ENCODE measurements around the gene MYH8.

Gene MYH8

GRCh38 chr17:10394201-10394887 lies 27.4 kb downstream of the MYH8 start:
- no peak overlapping the region for H3K4me3 ChIP-seq (ENCODE audit: low read depth, low read length)
- no peak for DNase-seq
- no peaks in the 10 kb centered on the region for H3K36me3 ChIP-seq

GRCh38 chr17:10392880-10393279 lies 28.9 kb downstream of the MYH8 start:
- no peaks in the 10 kb centered on the region for H3K27me3 ChIP-seq

More at GRCh38 chr17:10394201-10394887, 27.4 kb downstream of the MYH8 start:
- no peak for TF ChIP-seq CTCF (IDR thresholded peaks at IDR 0.05; ENCODE audit: low read depth, low read length)
- no peaks in the 10 kb centered on the region for H3K4me1 ChIP-seq
- H3K27me3 ChIP-seq = no peaks in the 10 kb centered on the region
- H3K9me3 ChIP-seq = no peaks in the 10 kb centered on the region

GRCh38 chr17:10385871-10386270 lies 35.9 kb downstream of the MYH8 start:
- TF ChIP-seq CTCF (IDR thresholded peaks at IDR 0.05; ENCODE audit: low read depth, low read length) = no peak
- H3K4me1 ChIP-seq = no peaks in the 10 kb centered on the region
- no peaks in the 10 kb centered on the region for H3K36me3 ChIP-seq
- no peak overlapping the region for H3K4me3 ChIP-seq (ENCODE audit: low read depth, low read length)
- no peaks in the 10 kb centered on the region for H3K27me3 ChIP-seq
- DNase-seq = no peak
- H3K9me3 ChIP-seq = no peaks in the 10 kb centered on the region

More at GRCh38 chr17:10392880-10393279, 28.9 kb downstream of the MYH8 start:
- Histone ChIP-seq H3K4me1 (no peaks in the 10 kb centered on the region), H3K36me3 (no peaks in the 10 kb centered on the region), H3K9me3 (no peaks in the 10 kb centered on the region), H3K4me3 (ENCODE audit: low read depth, low read length) (no peak overlapping the region)
- DNase-seq = no peak
- TF ChIP-seq CTCF (IDR thresholded peaks at IDR 0.05; ENCODE audit: low read depth, low read length) = no peak

GRCh38 chr17:10384175-10384574 lies 37.6 kb downstream of the MYH8 start:
- no peaks in the 10 kb centered on the region for H3K36me3 ChIP-seq
- no peak overlapping the region for H3K4me3 ChIP-seq (ENCODE audit: low read depth, low read length)
- H3K27me3 ChIP-seq = no peaks in the 10 kb centered on the region
- DNase-seq = no peak
- no peaks in the 10 kb centered on the region for H3K9me3 ChIP-seq
- no peak for TF ChIP-seq CTCF (IDR thresholded peaks at IDR 0.05; ENCODE audit: low read depth, low read length)
- no peaks in the 10 kb centered on the region for H3K4me1 ChIP-seq

- no peak for DNase-seq
- H3K4me1 ChIP-seq = no peaks in the 10 kb centered on the region
- no peak for TF ChIP-seq CTCF (IDR thresholded peaks at IDR 0.05; ENCODE audit: low read depth, low read length)
- no peaks in the 10 kb centered on the region for H3K36me3 ChIP-seq
- no peaks in the 10 kb centered on the region for H3K9me3 ChIP-seq
- no peaks in the 10 kb centered on the region for H3K27me3 ChIP-seq
- H3K4me3 ChIP-seq (ENCODE audit: low read depth, low read length) = no peak overlapping the region
Observed at GRCh38 chr17:10380631-10381408, 40.9 kb downstream of the MYH8 start.

GRCh38 chr17:10372906-10373305 lies 48.8 kb downstream of the MYH8 start, which contains the start of gene MYH13:
Gene MYH13 (minus strand): TSS chr17:10373006. CDS start chr17:10364530, 8,476 bp downstream.
- Histone ChIP-seq H3K27me3 (no peaks in the 10 kb centered on the region), H3K36me3 (no peaks in the 10 kb centered on the region), H3K4me1 (no peaks in the 10 kb centered on the region), H3K4me3 (ENCODE audit: low read depth, low read length) (no peak within 1 kb of the TSS), H3K9me3 (no peaks in the 10 kb centered on the region)
- DNase-seq = no peak
- TF ChIP-seq CTCF (IDR thresholded peaks at IDR 0.05; ENCODE audit: low read depth, low read length) = no peak

Data from BE2C (cell line).